ENCODE measurements around the gene LAMA2.

The LAMA2 gene

GRCh38 chr6:129215916-129216520 lies 333.1 kb downstream of the LAMA2 start:
- Mint-ChIP-seq H3K27me3 (no peaks in the 10 kb centered on the region), H3K4me1 (no peaks in the 10 kb centered on the region), H3K4me3 (no peak overlapping the region), H3K36me3 (ENCODE audit: low read depth) (no peaks in the 10 kb centered on the region), H3K9me3 (no peaks in the 10 kb centered on the region), H3K27ac (no peak overlapping the region)
- ATAC-seq (no peak), DNase-seq (no peak)

- no peaks in the 10 kb centered on the region for H3K9me3 Mint-ChIP-seq
- no peak for DNase-seq
- no peak overlapping the region for H3K27ac Mint-ChIP-seq
- H3K4me3 Mint-ChIP-seq, result no peak overlapping the region
- H3K36me3 Mint-ChIP-seq (ENCODE audit: low read depth), result peaks cover 1% of the 10 kb centered on the region
- ATAC-seq, result no peak
- H3K4me1 Mint-ChIP-seq, result no peaks in the 10 kb centered on the region
- H3K27me3 Mint-ChIP-seq, result no peaks in the 10 kb centered on the region
These were observed 334.8 kb downstream of the LAMA2 start for GRCh38 chr6:129217701-129218100.

GRCh38 chr6:129233458-129234134 lies 350.7 kb downstream of the LAMA2 start:
- DNase-seq (no peak), ATAC-seq (no peak)
- no peak overlapping the region for H3K4me3 Mint-ChIP-seq
- H3K9me3 Mint-ChIP-seq, result no peaks in the 10 kb centered on the region
- peaks cover 3% of the 10 kb centered on the region for H3K27me3 Mint-ChIP-seq
- no peaks in the 10 kb centered on the region for H3K36me3 Mint-ChIP-seq (ENCODE audit: low read depth)
- no peaks in the 10 kb centered on the region for H3K4me1 Mint-ChIP-seq
- H3K27ac Mint-ChIP-seq, result no peak overlapping the region

- Mint-ChIP-seq H3K9me3 (no peaks in the 10 kb centered on the region), H3K27me3 (peaks cover 3% of the 10 kb centered on the region), H3K36me3 (ENCODE audit: low read depth) (no peaks in the 10 kb centered on the region), H3K27ac (no peak overlapping the region), H3K4me1 (no peaks in the 10 kb centered on the region), H3K4me3 (no peak overlapping the region)
- ATAC-seq (no peak), DNase-seq (no peak)
These were observed 352.4 kb downstream of the LAMA2 start for GRCh38 chr6:129235167-129236000.

- DNase-seq, result no peak
- no peak for ATAC-seq
- Mint-ChIP-seq H3K9me3 (no peaks in the 10 kb centered on the region), H3K36me3 (ENCODE audit: low read depth) (no peaks in the 10 kb centered on the region), H3K4me1 (no peaks in the 10 kb centered on the region), H3K27ac (no peak overlapping the region), H3K27me3 (peaks cover 3% of the 10 kb centered on the region), H3K4me3 (no peak overlapping the region)
These were observed 353.1 kb downstream of the LAMA2 start for GRCh38 chr6:129236001-129236517.

- Mint-ChIP-seq H3K4me3 (no peak overlapping the region), H3K27ac (no peak overlapping the region), H3K4me1 (no peaks in the 10 kb centered on the region), H3K27me3 (peaks cover 7% of the 10 kb centered on the region), H3K36me3 (ENCODE audit: low read depth) (no peaks in the 10 kb centered on the region), H3K9me3 (no peaks in the 10 kb centered on the region)
- DNase-seq (no peak), ATAC-seq (no peak)
These were observed 356.1 kb downstream of the LAMA2 start for GRCh38 chr6:129238991-129239390.

- H3K27ac Mint-ChIP-seq, result no peak overlapping the region
- H3K4me3 Mint-ChIP-seq, result no peak overlapping the region
- DNase-seq, result no peak
- no peaks in the 10 kb centered on the region for H3K4me1 Mint-ChIP-seq
- ATAC-seq, result no peak
- H3K36me3 Mint-ChIP-seq (ENCODE audit: low read depth), result no peaks in the 10 kb centered on the region
- H3K9me3 Mint-ChIP-seq, result no peaks in the 10 kb centered on the region
- peaks cover 7% of the 10 kb centered on the region for H3K27me3 Mint-ChIP-seq
These were observed 357.0 kb downstream of the LAMA2 start for GRCh38 chr6:129239825-129240491.

- Mint-ChIP-seq H3K27me3 (peaks cover 9% of the 10 kb centered on the region), H3K36me3 (ENCODE audit: low read depth) (no peaks in the 10 kb centered on the region), H3K4me1 (no peaks in the 10 kb centered on the region), H3K4me3 (no peak overlapping the region), H3K27ac (no peak overlapping the region), H3K9me3 (no peaks in the 10 kb centered on the region)
- ATAC-seq, result no peak
- no peak for DNase-seq
These were observed 357.5 kb downstream of the LAMA2 start for GRCh38 chr6:129240492-129240853.

- no peak overlapping the region for H3K27ac Mint-ChIP-seq
- H3K4me3 Mint-ChIP-seq, result no peak overlapping the region
- ATAC-seq (no peak), DNase-seq (no peak)
- peaks cover 12% of the 10 kb centered on the region for H3K27me3 Mint-ChIP-seq
- no peaks in the 10 kb centered on the region for H3K4me1 Mint-ChIP-seq
- H3K9me3 Mint-ChIP-seq, result no peaks in the 10 kb centered on the region
- no peaks in the 10 kb centered on the region for H3K36me3 Mint-ChIP-seq (ENCODE audit: low read depth)
These were observed 359.6 kb downstream of the LAMA2 start for GRCh38 chr6:129242546-129242945.

- Mint-ChIP-seq H3K27ac (no peak overlapping the region), H3K4me1 (no peaks in the 10 kb centered on the region), H3K27me3 (peaks cover 16% of the 10 kb centered on the region), H3K4me3 (no peak overlapping the region), H3K36me3 (ENCODE audit: low read depth) (no peaks in the 10 kb centered on the region), H3K9me3 (no peaks in the 10 kb centered on the region)
- DNase-seq (no peak), ATAC-seq (no peak)
These were observed 360.4 kb downstream of the LAMA2 start for GRCh38 chr6:129243377-129243776.

- Mint-ChIP-seq H3K4me1 (peaks cover 14% of the 10 kb centered on the region), H3K9me3 (no peaks in the 10 kb centered on the region), H3K4me3 (no peak overlapping the region), H3K27ac (no peak overlapping the region), H3K36me3 (ENCODE audit: low read depth) (no peaks in the 10 kb centered on the region), H3K27me3 (peaks cover 26% of the 10 kb centered on the region)
- ATAC-seq (no peak), DNase-seq (no peak)
These were observed 366.0 kb downstream of the LAMA2 start for GRCh38 chr6:129248946-129249345.

GRCh38 chr6:129251669-129252376 lies 368.9 kb downstream of the LAMA2 start:
- no peak overlapping the region for H3K27ac Mint-ChIP-seq
- peak; percentile 92 for ATAC-seq
- H3K27me3 Mint-ChIP-seq, result peaks cover 19% of the 10 kb centered on the region
- peak; percentile 58 for DNase-seq
- H3K4me3 Mint-ChIP-seq, result no peak overlapping the region
- H3K4me1 Mint-ChIP-seq, result peaks cover 14% of the 10 kb centered on the region
- H3K9me3 Mint-ChIP-seq, result no peaks in the 10 kb centered on the region
- no peaks in the 10 kb centered on the region for H3K36me3 Mint-ChIP-seq (ENCODE audit: low read depth)

GRCh38 chr6:129252377-129253071 lies 369.6 kb downstream of the LAMA2 start:
- Mint-ChIP-seq H3K4me3 (no peak overlapping the region), H3K27ac (no peak overlapping the region), H3K27me3 (peaks cover 18% of the 10 kb centered on the region), H3K36me3 (ENCODE audit: low read depth) (no peaks in the 10 kb centered on the region), H3K4me1 (peaks cover 14% of the 10 kb centered on the region), H3K9me3 (no peaks in the 10 kb centered on the region)
- DNase-seq (no peak), ATAC-seq (no peak)

Measured in activated naive CD8-positive, alpha-beta T cell treated with anti-CD3 and anti-CD28 coated beads, Interleukin-2, amount 50 U/mL, for 24 hours (primary cell).